ENCODE results near the gene AMZ1.
A peak's percentile ranks its signal among the peaks of the same experiment; 100 is the strongest.
"Not testable (repeated sequence)": the region's sequence is repeated elsewhere in the genome, so short reads cannot be mapped to it uniquely, and the experiment has no call there.

Gene AMZ1

DNA sequence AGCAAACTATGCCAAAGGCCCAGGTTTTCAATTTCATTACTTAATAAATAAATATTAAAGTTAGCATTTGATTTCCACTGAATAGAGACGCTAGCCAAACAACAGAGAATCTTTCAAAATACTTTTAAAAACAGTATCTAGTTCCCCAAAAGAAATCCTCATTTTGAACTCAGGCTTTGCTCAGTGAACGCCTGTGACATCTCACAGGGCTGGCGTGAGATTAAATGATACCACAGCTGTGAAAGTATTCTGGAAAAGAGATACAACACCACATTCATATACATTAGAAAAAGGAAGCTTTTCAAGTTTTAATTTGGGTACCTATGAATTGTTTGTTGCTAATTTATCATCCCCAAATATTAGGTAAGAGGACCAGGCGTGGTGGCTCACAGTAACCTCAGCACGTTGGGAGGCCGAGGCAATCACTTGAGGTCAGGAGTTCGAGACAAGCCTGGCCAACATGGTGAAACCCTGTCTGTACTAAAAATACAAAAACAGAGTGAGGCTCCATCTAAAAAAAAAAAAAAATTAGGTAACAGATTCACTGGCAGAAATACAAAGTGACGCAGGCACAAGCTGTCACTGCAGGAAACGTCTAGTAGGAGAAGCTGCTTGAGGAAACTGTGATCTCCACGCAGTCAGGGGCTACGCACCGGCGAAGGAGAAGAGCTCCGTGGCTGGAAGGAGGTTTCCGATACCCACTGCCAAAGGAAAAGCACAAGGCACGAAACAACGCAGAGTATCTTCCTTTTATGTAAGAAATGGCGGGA, 50.0 kb downstream of the AMZ1 start:
- no peak for FAIRE-seq
- no peak for DNase-seq (ENCODE audit: insufficient read length, low spot score)

DNA sequence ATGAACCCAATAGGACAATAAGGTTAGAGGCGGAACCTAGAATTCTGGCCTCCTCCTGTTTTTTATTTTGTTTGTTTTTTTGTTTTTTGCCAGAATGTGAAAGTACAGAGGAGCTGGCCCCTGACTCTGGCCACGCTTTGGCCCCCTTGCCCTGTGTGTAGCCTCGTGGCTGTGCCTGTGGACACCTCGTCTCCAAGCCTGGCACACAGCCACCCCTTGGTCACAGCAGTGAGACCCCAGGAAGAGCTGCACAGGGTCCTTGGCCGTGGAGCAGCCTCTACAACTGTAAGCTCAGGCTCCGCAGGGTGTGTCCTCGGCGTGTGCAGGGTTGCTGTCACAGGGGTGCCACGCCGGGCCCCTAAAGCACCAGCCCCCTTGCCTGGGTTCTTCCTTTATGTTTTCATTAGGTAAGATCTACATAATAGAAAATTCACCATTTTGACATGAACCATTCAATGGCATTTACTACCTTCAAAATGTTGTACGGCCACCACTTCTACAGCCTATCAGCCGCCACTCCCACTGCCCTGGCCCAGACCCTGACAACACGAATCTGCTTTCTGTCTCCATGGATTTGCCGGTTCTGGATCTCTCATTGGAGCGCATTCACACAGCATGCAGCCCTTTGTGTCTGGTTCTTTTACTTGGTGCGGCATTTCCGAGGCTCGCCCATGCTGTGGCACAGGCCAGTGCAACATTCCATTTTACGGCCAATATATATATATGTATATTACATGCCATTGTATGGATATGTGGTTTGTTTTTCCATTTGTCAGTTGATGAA, 51.0 kb downstream of the AMZ1 start:
- FAIRE-seq (no peak), DNase-seq (ENCODE audit: insufficient read length, low spot score) (no peak)

DNA sequence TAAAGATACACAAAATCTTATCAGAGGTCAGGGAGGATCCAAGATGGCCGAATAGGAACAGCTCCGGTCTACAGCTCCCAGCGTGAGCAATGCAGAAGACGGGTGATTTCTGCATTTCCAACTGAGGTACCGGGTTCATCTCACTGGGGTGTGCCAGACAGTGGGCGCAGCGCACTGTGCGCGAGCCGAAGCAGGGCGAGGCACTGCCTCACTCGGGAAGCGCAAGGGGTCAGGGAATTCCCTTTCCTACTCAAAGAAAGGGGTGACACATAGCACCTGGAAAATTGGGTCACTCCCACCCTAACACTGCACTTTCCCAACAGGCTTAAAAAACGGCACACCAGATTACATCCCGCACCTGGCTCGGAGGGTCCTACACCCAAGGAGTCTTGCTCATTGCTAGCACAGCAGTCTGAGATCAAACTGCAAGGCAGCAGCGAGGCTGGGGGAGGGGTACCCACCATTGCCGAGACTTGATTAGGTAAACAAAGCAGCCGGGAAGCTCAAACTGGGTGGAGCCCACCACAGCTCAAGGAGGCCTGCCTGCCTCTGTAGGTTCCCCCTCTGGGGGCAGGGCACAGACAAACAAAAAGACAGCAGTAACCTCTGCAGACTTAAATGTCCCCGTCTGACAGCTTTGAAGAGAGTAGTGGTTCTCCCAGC, 55.7 kb downstream of the AMZ1 start:
- DNase-seq (ENCODE audit: insufficient read length, low spot score); FAIRE-seq: not testable (repeated sequence)

DNA sequence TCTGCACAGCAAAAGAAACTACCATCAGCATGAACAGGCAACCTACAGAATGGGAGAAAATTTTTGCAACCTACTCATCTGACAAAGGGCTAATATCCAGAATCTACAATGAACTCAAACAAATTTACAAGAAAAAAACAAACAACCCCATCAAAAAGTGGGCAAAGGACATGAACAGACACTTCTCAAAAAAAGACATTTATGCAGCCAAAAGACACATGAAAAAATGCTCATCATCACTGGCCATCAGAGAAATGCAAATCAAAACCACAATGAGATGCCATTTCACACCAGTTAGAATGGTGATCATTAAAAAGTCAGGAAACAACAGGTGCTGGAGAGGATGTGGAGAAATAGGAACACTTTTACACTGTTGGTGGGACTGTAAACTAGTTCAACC, 60.7 kb downstream of the AMZ1 start:
- DNase-seq (ENCODE audit: insufficient read length, low spot score); FAIRE-seq: not testable (repeated sequence)

DNA sequence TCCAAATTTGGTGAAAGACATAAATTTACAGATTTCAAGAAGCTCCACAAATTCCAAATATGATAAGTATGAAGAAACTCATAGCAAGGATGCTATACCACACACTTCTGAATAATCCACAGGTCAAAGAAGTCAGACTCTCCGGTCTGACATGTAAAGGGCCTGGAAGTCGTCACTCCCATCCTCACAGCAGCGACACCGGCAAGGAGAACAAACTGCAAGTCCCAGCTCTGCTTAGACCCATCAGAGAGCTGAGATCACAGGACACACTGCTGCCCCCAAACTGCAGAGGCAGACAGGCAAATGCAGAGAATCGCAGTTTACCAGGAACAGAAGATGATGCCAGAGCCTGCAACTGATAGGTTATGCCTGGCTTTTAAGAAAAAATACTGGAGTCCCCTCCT, 62.0 kb downstream of the AMZ1 start:
- FAIRE-seq (no peak), DNase-seq (ENCODE audit: insufficient read length, low spot score) (no peak)

DNA sequence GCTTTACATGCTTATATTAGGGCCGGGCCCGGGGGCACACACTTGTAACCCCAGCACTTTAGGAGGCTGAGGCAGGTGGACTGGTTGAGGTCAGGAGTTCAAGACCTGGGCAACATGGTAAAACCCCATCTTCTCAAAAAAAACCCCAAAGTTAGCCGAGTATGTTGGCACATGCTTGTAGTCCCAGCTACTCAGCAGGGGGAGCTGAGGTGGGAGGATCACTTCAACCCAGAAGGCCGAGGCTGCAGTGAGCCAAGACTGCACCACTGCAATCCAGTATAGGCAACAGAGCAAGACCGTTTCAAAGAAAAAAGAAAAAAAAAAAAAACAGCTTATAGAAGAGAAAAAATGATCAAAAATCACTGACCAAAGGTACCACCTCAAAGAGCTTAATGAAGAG, 63.1 kb downstream of the AMZ1 start:
- DNase-seq (ENCODE audit: insufficient read length, low spot score) (no peak), FAIRE-seq (no peak)

DNA sequence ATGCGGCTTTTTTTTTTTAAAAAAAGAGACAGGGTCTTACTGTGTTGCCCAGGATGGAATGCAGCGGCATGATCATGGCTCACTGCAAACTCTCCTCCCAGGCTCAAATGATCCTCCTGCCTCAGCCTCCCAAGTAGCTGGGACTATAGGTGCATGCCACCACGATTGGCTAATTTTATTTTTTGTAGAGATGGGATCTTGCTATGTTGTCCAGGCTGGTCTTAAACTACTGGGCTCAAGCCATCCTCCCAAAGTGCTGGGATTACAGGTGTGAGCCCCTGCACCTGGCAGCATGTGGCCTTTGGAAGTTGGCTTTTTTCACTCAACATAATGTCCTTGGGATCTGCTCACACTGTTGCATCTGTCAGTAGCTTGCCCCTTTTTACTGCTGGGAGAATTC, 65.1 kb downstream of the AMZ1 start:
- DNase-seq (ENCODE audit: insufficient read length, low spot score), result no peak
- no peak for FAIRE-seq

DNA sequence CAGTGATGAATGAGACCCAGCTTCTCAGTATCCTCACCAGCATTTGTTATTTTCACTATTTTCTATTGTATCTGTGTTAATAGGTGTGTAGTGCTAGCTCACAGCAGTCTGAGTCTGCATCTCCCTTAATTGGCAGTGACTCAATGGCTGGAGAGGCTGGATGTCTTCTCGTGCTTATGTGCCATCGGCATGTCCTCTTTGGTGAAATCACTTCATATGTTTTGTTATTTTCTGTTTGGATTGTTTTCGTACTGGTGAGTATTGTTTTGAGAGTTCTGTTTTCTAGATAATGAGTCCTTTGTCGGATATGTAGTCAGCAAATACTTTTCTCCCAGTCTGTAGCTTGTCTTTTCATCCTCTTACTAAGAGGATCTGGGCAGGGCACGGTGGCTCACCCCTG, 66.1 kb downstream of the AMZ1 start:
- no peak for DNase-seq (ENCODE audit: insufficient read length, low spot score)
- FAIRE-seq, result no peak

DNA sequence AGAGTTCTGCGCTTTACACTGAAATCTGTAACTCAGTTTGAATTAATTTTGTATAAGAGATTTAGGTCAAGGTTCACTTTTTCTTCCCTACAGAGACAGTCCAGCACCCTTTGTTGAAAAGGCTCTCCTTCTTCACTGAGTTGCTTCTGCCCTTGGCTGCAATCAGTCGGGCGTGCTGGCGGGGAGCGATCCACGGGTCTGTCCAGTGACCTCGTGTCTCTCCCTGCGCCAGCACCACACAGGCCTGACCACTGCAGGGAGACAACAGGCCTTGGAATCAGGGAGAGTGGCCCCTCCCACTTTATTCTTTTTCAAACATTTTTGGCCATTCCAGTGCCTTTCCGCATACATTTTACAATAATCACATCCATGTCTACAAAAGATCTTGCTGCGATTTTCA, 66.9 kb downstream of the AMZ1 start:
- FAIRE-seq (no peak), DNase-seq (ENCODE audit: insufficient read length, low spot score) (no peak)

DNA sequence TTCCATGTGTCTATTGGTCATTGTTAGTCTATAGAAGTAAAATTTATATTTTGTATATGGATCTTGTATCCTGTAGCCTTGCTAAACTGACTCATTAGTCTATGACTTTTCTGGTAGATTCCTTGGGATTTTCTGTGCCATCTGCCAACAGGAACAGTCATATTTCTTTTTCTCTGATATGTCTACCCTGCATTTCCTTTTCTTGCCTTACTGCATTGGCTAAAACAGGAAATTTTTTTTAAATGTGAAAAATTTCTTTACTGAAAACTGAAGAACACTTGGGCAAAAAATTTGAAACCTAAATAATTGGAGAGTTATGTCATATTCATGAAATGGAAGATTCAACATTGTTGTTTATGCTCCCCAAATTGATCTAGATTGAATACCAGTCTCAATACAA, 67.5 kb downstream of the AMZ1 start:
- DNase-seq (ENCODE audit: insufficient read length, low spot score), result no peak
- FAIRE-seq, result no peak

DNA sequence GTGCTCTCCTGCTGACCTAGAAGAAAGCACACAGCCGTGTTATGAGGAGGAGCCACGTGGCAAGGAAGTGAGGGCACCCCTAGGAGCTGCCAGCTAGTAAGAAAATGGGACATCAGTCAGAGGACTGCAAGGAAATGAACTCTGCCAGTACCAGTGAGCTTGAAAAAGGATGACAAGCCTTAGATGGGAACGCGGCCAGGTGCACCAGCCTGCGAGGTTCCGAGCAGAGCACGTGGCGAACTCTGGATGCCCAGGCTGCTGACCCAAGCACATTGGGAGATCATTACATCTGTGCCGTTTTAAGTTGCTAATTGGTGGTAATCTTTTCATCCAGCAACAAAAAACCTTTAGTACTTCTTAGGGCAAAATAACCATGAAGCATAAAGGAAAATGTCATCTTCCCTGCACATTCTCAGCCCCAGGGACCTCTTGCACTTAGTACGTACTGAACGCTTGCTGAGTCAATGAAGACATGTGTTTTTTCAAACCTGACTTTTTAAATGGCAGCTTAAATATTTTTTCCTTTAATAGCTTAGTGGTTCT, 69.4 kb downstream of the AMZ1 start:
- DNase-seq (ENCODE audit: insufficient read length, low spot score), result peak; percentile 59
- peak; percentile 16 for FAIRE-seq

DNA sequence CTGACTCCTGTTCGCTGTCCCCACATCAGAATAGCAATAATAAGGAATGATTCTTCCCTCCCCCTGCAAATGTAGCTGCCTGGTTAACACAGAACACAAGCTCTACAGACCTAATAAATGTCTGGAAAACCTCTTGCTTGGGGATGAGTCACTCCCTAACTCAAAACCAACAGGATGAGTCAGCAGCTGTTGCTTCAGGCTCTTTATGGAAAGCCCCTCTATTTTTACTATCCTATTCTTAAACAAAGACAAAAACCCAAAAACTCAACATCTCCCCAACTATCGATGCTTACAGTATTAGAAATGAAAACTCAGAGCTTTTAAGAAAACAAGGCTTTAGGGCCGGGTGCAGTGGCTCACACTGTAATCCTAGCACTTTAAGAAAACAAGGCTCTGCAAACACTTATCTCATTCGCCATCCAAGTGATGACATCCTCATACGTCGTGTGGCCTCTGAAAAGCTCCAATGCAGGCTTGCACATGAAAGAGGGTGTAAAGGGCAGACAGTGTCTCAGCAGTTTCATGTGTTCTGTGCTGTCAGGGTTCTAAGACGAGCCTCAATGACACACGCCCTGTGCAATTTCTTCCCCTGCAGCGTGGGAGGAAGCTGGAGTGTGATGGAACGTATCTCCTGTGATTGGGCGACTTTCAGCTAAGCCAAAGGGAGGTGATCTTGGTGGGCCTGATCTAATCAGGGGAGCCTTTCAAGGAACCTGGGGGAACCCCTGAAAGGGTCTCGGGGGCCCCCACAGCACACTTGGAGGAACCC, 70.1 kb downstream of the AMZ1 start:
- DNase-seq (ENCODE audit: insufficient read length, low spot score) (peak; percentile 97), FAIRE-seq (peak; percentile 62)

DNA sequence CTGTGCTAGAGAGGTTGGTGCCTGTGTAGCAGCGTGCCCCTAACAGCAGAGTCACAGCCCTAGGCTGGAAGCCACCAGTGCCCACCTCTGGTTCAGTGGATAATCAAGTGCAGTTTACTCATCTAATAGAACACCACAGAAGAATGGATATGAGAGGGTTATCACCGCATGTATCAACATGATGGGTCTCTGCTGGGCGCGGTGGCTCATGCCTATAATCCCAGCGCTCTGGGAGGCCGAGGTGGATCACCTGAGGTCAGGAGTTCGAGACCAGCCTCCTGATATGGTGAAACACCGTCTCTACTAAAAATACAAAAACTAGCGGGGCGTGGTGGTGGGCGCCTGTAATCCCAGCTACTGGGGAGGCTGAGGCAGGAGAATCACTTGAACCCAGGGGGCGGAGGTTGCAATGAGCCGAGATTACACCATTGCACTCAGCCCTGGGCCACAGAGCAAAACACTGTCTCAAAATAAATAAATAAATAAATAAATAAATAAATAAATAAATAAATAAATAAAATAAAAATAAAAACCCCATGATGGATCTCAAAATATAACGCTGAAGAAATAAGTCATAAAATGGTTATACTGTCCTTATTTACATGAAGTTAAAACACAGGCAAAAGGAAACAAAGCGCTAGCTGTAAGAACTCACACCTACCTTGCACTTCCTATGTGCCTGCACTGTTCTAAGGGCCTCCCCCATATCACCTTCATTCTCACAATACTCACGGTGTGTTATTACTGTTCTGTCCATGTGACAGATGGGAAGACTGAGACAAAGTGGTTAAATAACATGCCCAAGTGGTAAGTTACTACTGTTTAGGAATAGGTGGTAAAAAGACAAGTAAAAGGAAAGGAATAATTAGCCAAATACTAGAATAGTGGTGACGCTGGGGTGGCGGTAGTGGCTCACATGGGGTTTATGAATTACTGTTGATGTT, 70.9 kb downstream of the AMZ1 start:
- FAIRE-seq (no peak), DNase-seq (ENCODE audit: insufficient read length, low spot score) (no peak)

DNA sequence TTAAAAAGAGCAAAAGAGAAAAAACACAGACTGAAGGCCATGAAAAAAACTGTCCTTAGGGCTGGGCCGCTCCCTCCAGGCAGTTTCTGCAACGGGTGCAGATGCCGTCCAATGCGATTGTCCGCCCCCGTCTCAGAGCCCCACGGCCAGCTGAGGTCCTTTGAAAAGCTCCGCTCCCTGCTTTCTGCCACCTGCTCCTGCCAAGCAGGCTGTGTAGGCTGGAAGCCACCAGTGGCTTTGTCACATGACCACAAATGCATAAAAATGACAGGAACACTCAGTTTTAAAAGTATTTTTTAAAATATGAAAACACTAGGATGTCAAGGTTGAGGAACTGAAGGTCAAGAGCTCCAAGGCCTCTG, 71.7 kb downstream of the AMZ1 start:
- no peak for FAIRE-seq

DNA sequence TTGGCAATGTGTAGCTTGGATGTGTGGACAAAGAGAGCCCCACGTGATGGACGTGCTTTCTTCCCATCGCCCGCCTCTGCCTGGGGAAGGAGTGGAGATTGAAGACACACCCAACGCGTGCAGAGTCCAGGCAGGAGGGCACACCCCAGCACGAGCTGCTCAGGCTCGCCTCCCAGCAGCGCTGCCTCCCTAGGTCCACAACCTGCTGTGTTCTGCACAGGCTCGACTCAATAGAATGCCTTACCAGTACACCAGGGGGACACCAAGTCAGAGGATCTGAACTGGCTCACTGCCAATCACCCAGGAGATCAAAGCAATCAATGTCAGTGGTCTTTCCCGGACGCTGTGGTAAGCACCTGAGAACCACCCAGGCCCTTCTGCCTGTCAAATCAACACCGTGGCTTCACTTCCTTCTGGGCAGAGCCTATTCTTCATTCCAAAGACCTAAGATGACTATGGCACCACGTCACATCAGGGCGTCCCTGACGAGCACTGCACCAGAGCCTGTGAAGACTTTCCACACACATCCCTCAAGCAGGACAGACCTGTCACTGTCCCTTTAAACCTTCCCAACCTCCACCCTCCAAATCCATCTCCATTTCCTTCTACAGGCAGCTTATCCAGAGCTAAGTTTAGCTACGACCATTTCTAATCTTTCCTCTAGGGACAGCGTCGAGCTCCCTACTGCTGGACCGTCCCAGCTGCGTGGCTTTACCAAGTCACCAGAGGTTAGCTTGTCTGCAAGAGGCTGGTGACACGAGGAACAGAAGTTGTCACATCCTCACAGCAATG, 72.3 kb downstream of the AMZ1 start:
- peak; percentile 48 for FAIRE-seq

More for the DNA sequence above, 71.7 kb downstream of the AMZ1 start:
- no peak for DNase-seq (ENCODE audit: insufficient read length, low spot score)

DNA sequence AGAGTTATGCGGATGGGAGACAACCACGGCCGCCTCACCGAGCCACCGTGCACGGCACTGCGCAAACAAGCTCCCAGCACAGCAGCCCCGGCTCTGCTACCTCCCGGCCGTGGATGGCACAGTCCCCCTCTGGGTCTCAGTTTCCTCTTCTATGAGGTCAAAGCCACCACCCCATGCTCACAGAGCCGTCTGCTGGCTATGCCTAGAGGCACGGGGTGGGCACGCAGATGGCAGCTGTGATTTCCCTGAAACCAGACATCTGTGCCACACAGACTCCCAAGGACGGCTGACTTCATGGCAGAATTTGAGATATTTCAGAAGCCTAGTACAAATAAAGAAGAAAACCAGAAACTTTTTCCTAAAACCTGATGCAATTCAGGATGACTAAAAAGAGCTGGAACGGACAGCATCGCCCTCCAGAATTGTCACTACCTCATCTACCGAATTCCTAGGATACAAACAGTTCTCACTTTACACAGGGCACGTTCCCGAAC, 73.2 kb downstream of the AMZ1 start:
- no peak for DNase-seq (ENCODE audit: insufficient read length, low spot score)
- no peak for FAIRE-seq

More for the DNA sequence above, 72.3 kb downstream of the AMZ1 start:
- DNase-seq (ENCODE audit: insufficient read length, low spot score), result peak; percentile 74

DNA sequence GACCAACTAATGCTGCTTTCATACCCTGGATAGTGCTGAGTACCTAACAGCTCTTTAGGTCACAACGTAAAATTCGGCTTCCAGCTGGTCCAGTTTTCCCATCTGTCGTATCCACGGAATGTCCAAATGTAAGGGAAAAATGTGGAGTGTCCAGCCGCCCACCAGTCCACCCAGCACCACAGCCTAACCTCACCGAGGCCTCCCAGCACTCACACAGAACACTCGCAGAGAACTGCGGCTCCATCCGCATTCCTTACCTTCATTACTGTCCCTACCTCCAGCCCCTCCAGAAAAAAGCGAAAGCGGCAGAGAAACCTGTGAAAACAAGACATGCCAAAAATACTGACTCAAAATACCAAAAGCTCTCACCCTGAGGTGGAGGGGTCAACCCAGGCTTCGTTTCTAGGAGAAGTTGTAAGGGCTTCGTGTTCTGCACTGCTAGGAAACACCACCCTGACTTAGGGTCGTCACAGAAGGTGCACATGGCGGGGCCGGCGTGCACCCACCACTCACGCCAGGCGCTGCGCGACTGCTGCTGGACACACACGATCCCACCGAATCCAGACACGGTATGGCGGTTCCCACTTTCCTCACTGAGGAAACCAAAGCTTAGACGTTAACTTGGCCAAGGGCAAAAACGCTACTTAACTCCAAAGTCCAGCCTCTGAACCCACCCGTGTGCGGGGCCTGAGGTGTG, 73.9 kb downstream of the AMZ1 start:
- FAIRE-seq (no peak), DNase-seq (ENCODE audit: insufficient read length, low spot score) (no peak)

DNA sequence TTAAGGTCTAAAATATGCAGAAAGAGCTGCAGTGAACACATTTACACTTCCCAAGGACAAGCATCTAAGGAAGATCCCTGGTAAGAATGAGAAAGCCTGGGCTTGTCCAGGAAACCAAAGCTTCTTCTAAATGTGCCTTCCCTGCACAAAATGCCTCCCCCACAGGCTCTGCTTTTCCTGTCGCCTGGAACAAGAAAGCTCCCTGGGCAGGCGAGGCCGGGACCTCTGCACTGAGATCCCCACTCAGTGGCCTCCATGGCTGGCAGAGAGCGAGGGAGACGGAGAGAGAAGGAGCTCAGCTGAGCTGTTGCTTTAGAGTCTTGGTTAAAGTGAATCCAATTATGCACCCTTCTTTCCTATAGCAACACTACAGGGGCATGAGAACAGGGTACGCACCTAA, 75.6 kb downstream of the AMZ1 start:
- FAIRE-seq (no peak), DNase-seq (ENCODE audit: insufficient read length, low spot score) (no peak)

Measured in HTR-8/SVneo (cell line).